Vagina (tissue), 2 donors: ENCODE measurements around the gene FOXD3. TPM values are rescaled to one million over a fixed set of nuclear protein-coding genes. Genes with fewer than 3 reads are reported as not detected.

ENCODE experiments used
- microRNA-seq: library from miRNA; unstranded; fragments of <30 nt; microRNA quantifications from one replicate; pipeline ENCODE4, GENCODE V29; 2017; ENCODE audit warnings: borderline number of aligned reads, borderline replicate concordance
- small RNA-seq: library from RNA; depleted of rRNA; stranded (forward); fragments of <200 nt; gene quantifications from one replicate; pipeline ENCODE3, GENCODE V24; 2016
- total RNA-seq: library from RNA; depleted of rRNA; stranded (reverse); fragments of >200 nt; gene quantifications from one replicate; pipeline ENCODE4 v1.2.3, GENCODE V29; 2016

FOXD3 gene
- total RNA-seq, 1 donor from 2014 or later = not detected

Small RNAs within 50 kb of the gene (microRNA-seq; reads per million reads assigned to microRNA genes)
- not detected for gene MIR6068

Small RNAs within 50 kb of the gene (small RNA-seq; reads per million reads assigned to genes)
- gene MIR6068 (not detected), gene RF00019 (not detected)

Other genes with a start within 250 kb of the FOXD3 start
- 13.0 TPM for gene ALG6, start 45.1 kb downstream of the FOXD3 start, total RNA-seq
- 11.8 TPM for gene ITGB3BP, start 200.7 kb downstream of the FOXD3 start, total RNA-seq
- gene EFCAB7, start 201.0 kb downstream of the FOXD3 start, total RNA-seq = 6.9 TPM